ENCODE measurements around the gene GLRX.

GRCh38 chr5:95816776-95817175, 5.8 kb downstream of the GLRX start:
- TF ChIP-seq EZH2 (IDR thresholded peaks at IDR 0.05) (no peak), POLR2AphosphoS5 (IDR thresholded peaks at IDR 0.05; ENCODE audit: borderline replicate concordance, low read depth, low read length) (no peak)

All from SK-N-MC (cell line).